Ureter (tissue), 1 donor: ENCODE measurements around the gene CST6. TPM values are rescaled to one million over a fixed set of nuclear protein-coding genes. Genes with fewer than 3 reads are reported as not detected.
A peak's percentile ranks its signal among the peaks of the same experiment; 100 is the strongest.
"Not testable (repeated sequence)": the region's sequence is repeated elsewhere in the genome, so short reads cannot be mapped to it uniquely, and the experiment has no call there.

Experiments used
- DNase-seq: peaks from one replicate; pipeline ENCODE4 v3.0.0-alpha.2; 2020; ENCODE audit warnings: low spot score
- total RNA-seq: library from RNA; stranded (reverse); gene quantifications from one replicate; pipeline ENCODE4 v1.2.4, GENCODE V29; 2023
- donor health status: DM: yes; HTN: yes; CAD: no.

The CST6 gene
- total RNA-seq, 1 donor from 2014 or later, result 1.1 TPM

GRCh38 chr11:66015454-66015881, 3.7 kb downstream of the CST6 start:
- no peak for DNase-seq

GRCh38 chr11:66015936-66016792, 4.4 kb downstream of the CST6 start:
- no peak for DNase-seq

GRCh38 chr11:66016793-66017177, 5.0 kb downstream of the CST6 start:
- no peak for DNase-seq

DNA sequence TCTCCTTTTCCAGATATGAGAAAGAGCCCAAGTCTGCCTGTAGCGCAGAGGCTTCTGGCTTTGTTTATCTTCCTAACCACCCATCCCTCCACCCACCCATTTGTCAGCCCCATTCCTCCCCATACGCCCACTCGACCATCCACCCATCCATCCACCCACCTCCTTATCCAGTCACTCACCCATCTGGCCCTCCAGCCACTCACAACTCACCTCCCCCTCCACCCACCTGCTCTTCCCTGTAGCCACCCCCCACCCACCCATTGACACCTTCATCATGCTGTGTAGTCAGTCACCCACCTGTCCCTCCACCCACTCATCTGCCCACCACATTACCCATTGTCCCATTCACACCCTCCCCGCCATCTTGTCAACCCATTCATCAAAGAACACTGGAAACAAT, 5.5 kb downstream of the CST6 start:
- no peak for DNase-seq

DNA sequence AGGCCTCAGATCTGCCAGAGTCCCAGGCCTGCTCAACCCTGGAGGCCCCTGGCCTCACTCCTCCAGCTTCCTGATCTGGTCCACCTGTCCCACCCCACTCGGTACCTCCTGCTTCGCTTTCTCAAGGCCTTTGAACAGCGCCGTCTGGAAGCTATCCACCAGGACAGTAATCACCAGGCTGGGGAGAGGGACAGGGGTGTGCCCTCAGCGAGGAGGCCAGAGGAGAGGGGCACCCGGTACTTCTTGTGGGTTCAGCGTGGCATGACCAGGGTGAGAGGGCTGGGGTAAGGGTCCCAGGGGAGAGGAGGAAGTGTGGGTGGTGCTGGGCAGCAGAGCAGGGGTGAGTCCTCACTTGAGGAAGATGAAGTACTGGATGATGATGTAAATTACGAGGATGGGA, 8.4 kb downstream of the CST6 start:
- no peak for DNase-seq

GRCh38 chr11:66020618-66021357, 9.0 kb downstream of the CST6 start:
- DNase-seq, result peak; percentile 59

DNA sequence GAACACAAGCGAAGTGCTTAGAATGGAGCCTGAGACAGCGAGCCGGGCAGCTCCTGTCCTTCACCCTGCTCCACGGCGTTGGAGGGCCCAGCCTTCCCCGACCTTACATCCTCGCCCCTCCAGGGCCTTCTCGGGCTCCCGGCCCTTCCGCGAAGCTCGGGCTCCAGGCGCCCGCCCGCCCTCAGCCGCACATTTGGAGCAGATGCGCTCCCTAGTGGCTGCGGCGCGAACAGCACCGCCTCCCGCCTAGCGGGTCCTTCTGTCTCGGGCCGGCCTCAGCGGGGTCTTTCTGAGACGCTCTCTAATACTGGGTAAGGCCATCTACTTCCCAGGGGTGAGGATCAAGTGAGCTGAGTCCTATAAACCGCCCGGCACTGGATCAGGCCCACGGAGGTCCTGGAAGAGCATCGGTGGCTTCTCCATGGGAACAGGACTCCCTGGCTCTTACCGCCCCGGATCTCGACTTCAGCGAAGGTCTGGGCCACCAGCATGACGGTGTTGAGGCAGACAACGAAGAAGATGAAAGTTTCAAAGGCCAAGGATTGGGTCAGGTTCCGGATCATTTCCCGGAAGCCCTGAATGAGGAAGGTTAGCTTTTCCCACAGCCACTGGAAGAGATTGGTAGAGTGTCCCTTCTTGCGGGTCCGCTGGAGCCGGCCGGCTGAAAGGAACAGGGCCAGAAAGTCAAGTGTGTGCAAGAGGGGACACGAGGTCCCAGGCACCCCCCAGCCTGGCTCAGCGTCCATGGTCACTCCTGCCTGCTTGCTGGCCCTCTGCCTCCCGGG, 10.8 kb downstream of the CST6 start:
- DNase-seq, result peak; percentile 58

- DNase-seq, result not testable (repeated sequence)
Measured at GRCh38 chr11:66023186-66023440, 11.3 kb downstream of the CST6 start.

GRCh38 chr11:66026017-66026529, 14.3 kb downstream of the CST6 start, which contains the start of gene CATSPER1:
CATSPER1 (minus strand) TSS chr11:66026479; CDS start chr11:66026379, 100 bp downstream.
- DNase-seq, result no peak

DNA sequence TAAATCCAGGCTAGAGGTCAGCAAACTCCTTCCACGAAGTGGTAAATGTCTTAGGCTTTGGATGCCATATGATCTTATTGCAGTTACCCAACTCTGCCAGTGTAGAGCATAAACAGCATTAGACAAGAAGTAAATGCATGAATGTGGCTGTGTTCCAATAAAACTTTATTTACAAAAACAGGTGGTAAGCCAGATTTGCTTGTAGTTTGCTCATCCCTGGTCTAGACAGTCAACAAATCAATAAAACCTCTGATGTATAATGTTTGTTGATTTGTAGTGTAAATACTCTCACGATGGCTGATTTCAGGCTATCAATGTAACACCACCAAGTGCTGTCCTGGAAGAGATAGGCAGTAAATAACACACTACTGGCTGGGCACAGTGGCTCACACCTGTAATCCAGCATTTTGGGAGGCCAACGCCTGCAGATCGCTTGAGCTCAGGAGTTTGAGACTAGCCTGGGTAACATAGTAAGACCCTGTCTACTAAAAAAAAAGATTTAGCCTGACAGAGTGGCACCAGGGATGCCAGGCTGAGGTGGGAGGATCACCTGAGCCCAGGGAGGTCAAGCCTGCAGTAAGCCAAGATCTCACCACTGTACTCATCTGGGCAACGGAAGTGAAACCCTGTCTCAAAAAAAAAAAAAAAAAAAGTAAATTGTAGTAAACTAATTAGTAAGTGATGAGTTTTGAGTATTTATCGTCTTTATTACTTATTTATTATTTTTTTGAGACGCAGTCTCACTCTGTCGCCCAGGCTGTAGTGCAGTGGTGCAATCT, 21.3 kb downstream of the CST6 start:
- no peak for DNase-seq

DNA sequence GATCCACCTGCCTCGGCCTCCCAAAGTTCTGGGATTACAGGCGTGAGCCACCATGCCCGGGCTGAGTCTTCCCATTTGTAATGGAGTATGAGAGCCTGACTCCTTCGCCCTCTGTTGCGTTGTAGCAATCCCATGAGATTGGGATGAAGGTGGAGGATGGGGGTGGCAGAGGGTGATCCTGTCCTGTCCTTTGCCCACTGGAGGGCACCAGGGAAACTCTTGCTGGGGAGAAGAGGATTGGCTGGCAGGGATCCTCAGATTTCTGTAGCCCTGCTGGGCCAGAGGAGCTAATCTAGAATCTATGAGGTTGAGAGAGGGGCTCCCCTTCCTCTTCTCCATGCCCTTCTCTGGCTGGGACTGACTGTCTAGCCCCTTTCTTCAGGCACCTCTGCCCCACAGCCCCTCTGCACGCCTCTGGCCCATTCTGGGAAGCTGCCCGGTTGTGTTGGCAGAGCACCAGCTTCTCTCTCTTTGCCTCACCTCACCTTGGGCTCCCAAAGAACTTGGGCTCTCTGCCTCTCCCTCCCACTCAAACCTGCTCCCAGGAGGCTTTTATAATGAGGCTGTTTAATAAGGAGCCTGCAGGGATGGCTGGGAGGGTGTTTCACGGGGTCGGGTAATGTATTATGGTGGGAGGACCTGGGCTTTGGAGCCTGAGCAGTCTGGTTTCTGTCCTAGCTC, 24.0 kb downstream of the CST6 start:
- no peak for DNase-seq

DNA sequence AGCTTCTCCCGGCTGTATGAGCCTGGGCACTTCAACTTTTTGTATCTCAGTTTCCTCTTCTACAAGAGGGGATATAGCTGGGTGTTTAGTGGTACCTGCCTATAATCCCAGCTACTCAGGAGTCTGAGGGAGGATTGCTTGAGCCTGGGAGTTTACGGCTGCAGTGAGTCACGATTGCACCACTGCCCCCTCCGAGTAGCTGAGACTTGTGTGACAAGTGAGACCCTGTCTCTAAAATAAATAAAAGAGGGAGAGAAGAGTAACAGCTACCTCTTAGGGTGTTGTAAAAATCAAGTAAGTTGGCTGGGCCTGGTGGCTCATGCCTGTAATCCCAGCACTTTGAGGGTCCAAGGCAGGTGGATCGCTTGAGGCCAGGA, 24.5 kb downstream of the CST6 start:
- no peak for DNase-seq

GRCh38 chr11:66037327-66037726, 25.5 kb downstream of the CST6 start:
- no peak for DNase-seq

DNA sequence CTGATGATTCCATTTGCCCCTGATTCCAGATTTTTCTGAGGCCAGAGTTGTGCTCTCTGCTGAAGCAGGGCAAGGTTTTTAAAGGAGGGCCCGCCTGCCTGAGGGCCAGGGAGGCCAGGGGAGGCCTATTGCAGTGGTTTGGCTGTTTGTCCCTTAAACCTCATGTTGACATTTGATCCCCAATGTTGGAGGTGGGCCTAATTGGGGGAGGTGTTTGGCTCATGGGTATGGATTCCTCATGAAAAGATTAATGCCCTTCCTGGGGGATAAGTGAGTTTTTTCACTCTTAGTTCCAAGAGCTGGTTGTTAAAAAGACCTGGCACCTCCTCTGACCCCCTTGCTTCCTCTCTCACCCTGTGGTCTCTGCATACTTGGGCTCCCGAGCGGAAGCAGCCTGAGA, 28.0 kb downstream of the CST6 start:
- no peak for DNase-seq

GRCh38 chr11:66042227-66042995, 30.6 kb downstream of the CST6 start:
- no peak for DNase-seq

DNA sequence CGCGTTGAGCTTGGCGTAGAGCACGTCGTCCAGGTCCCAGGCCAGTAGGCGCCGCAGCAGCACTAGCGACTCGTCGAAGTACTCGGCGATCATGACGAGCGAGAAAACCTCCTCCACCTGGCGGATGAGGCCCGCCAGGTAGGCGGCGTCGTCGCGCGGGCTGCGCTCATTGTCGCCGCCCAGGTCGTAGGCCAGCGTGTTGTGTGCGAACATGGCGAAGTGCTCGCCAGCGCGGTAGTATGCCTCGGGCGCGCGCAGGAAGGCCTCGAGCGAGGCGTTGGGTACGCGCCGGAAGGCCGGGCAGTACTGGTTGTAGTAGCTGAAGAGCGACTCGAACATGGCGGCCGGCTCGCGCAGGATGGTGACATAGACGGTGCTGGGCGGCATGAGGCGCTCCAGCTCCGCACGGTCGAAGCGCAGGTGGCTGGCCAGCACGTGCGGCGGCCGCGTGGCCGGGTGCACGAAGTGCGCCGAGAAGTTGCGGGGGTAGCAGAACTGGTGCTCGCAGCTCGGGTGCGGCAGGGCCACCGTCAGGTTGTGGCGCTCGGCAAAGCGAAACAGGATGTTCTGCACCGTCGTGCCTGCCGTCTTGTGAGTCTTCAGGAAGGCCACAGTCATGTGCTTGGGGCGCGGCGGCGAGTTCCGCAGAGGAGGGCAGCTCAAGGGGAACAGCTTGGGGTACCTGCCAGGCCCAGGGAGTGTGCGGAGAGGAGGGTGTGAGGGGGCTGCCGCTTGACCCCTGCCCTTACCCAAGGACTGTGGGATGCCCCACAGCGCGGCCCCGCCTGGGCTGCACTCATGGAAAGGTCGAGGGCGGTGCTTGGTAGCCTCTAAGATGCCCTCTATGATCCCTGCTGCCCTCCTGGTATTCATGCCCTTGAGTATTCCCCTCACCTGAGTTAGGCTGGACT, 31.4 kb downstream of the CST6 start:
- no peak for DNase-seq

DNA sequence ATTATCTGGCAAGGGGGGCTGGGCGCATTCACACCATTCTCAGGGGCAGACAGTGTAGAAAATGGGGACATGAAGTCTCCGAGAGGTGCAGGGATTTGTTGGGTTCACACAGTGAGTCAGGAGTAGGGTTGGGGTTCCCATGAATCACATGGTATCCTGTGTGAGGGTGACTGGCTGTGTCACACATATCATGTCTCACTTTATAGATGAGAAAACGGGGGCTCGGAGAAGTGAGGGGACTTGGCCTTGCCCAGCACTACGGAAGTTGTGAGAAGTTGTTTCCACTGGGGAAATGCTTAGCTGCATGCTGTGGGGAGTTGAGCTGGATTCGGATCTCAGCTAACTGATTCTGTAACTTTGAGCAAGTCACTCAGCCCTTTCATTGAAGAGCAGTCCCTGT, 32.9 kb downstream of the CST6 start:
- DNase-seq, result no peak

GRCh38 chr11:66045177-66045639, 33.4 kb downstream of the CST6 start:
- peak; percentile 68 for DNase-seq

DNA sequence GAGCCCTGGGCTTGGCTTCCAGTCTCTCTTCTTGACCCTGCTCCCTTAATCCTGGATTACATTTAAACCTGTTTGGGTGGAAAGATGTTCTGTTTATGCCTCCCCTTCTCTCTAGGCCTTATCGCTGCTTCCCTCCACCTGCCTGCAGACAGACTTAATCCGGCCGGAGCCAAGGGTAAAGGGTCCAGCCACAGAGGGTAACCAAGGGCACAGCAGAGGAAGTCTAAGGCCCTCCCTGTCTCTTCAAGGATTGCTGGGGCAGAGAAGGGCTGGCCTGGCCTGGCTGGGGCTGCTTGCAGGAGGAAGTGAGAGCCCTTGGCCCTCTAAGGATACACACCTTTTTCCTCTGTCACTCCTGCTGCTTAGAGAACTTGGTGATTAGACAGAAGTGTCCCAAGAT, 35.1 kb downstream of the CST6 start:
- no peak for DNase-seq
